ENCODE data around the gene ZNF740. TPM values are rescaled to one million over a fixed set of nuclear protein-coding genes. Genes with fewer than 3 reads are reported as not detected.

ZNF740 gene
- total and polyA plus RNA-seq, 2 experiments from 2014 or later = 4.6 to 13.2 TPM

- H3K36me3 ChIP-seq (replicated peaks; ENCODE audit: insufficient read depth, low read depth) = no peaks in the 10 kb centered on the region
- no peaks in the 10 kb centered on the region for H3K27me3 ChIP-seq
- peak overlapping the region; percentile 94 for H3K4me2 ChIP-seq
- peak; percentile 72 for DNase-seq (ENCODE audit: low spot score)
- H3K4me3 ChIP-seq = peak overlapping the region; percentile 27
- peaks cover 9% of the 10 kb centered on the region for H3K79me2 ChIP-seq
- TF ChIP-seq EZH2phosphoT487 (IDR thresholded peaks at IDR 0.05; ENCODE audit: low read depth, severe bottlenecking, unreplicated experiment) = no peak
- TF ChIP-seq CTCF (IDR thresholded peaks at IDR 0.05; ENCODE audit: poor library complexity) = no peak
- TF ChIP-seq EZH2 (IDR thresholded peaks at IDR 0.05; ENCODE audit: borderline replicate concordance) = no peak
- H3K9me2 ChIP-seq (replicated peaks; ENCODE audit: insufficient read depth) = no peaks in the 10 kb centered on the region
- 23% methylated on average over 10 of the region's 11 CpGs for WGBS (ENCODE audit: low lambda C conversion rate, missing lambda C conversion rate)
- H3K4me1 ChIP-seq (ENCODE audit: insufficient read depth) = peaks cover 28% of the 10 kb centered on the region
- no peaks in the 10 kb centered on the region for H4K20me1 ChIP-seq (ENCODE audit: insufficient read depth, poor library complexity, severe bottlenecking)
- peak overlapping the region; percentile 92 for H3K27ac ChIP-seq
- H2AFZ ChIP-seq = peak overlapping the region; percentile 29
- H3K9me3 ChIP-seq (ENCODE audit: low read depth) = no peaks in the 10 kb centered on the region
These were observed 52.3 kb downstream of the ZNF740 start for GRCh38 chr12:53232646-53233461.

GRCh38 chr12:53233671-53234121 is 53.2 kb downstream of the ZNF740 start:
- TF ChIP-seq EZH2 (IDR thresholded peaks at IDR 0.05; ENCODE audit: borderline replicate concordance) (no peak), CTCF (IDR thresholded peaks at IDR 0.05; ENCODE audit: poor library complexity) (no peak), EZH2phosphoT487 (IDR thresholded peaks at IDR 0.05; ENCODE audit: low read depth, severe bottlenecking, unreplicated experiment) (no peak)
- H3K27ac ChIP-seq = peak overlapping the region; percentile 92
- peaks cover 9% of the 10 kb centered on the region for H3K79me2 ChIP-seq
- H3K36me3 ChIP-seq (replicated peaks; ENCODE audit: insufficient read depth, low read depth) = no peaks in the 10 kb centered on the region
- peak overlapping the region; percentile 94 for H3K4me2 ChIP-seq
- no peaks in the 10 kb centered on the region for H3K9me3 ChIP-seq (ENCODE audit: low read depth)
- no peaks in the 10 kb centered on the region for H3K9me2 ChIP-seq (replicated peaks; ENCODE audit: insufficient read depth)
- no peak overlapping the region for H3K4me3 ChIP-seq
- no peak for DNase-seq (ENCODE audit: low spot score)
- H3K27me3 ChIP-seq = no peaks in the 10 kb centered on the region
- no peaks in the 10 kb centered on the region for H4K20me1 ChIP-seq (ENCODE audit: insufficient read depth, poor library complexity, severe bottlenecking)
- peaks cover 28% of the 10 kb centered on the region for H3K4me1 ChIP-seq (ENCODE audit: insufficient read depth)
- WGBS (ENCODE audit: low lambda C conversion rate, missing lambda C conversion rate) = 47% methylated on average over 7 of the region's 7 CpGs
- H2AFZ ChIP-seq = no peak overlapping the region

- DNase-seq (ENCODE audit: low spot score) = peak; percentile 61
- H3K9me2 ChIP-seq (replicated peaks; ENCODE audit: insufficient read depth) = no peaks in the 10 kb centered on the region
- H3K36me3 ChIP-seq (replicated peaks; ENCODE audit: insufficient read depth, low read depth) = no peaks in the 10 kb centered on the region
- no peaks in the 10 kb centered on the region for H4K20me1 ChIP-seq (ENCODE audit: insufficient read depth, poor library complexity, severe bottlenecking)
- peaks cover 28% of the 10 kb centered on the region for H3K4me1 ChIP-seq (ENCODE audit: insufficient read depth)
- H3K79me2 ChIP-seq = peaks cover 9% of the 10 kb centered on the region
- WGBS (ENCODE audit: low lambda C conversion rate, missing lambda C conversion rate) = 1% methylated on average over 11 of the region's 12 CpGs
- H2AFZ ChIP-seq = no peak overlapping the region
- TF ChIP-seq CTCF (IDR thresholded peaks at IDR 0.05; ENCODE audit: poor library complexity) (no peak), EZH2 (IDR thresholded peaks at IDR 0.05; ENCODE audit: borderline replicate concordance) (no peak), EZH2phosphoT487 (IDR thresholded peaks at IDR 0.05; ENCODE audit: low read depth, severe bottlenecking, unreplicated experiment) (no peak)
- H3K27ac ChIP-seq = peak overlapping the region; percentile 92
- H3K4me2 ChIP-seq = peak overlapping the region; percentile 94
- H3K4me3 ChIP-seq = no peak overlapping the region
- no peaks in the 10 kb centered on the region for H3K9me3 ChIP-seq (ENCODE audit: low read depth)
- H3K27me3 ChIP-seq = no peaks in the 10 kb centered on the region
These were observed 53.9 kb downstream of the ZNF740 start for GRCh38 chr12:53234271-53234914.

Data from hepatocyte (in vitro differentiated cells).